Sigmoid colon (tissue), 7 donors: ENCODE results near the gene U2AF1. TPM values are rescaled to one million over a fixed set of nuclear protein-coding genes. Genes with fewer than 3 reads are reported as not detected.
"Not testable (repeated sequence)": the region's sequence is repeated elsewhere in the genome, so short reads cannot be mapped to it uniquely, and the experiment has no call there.

ENCODE experiments used
- DNase-seq: peaks from one replicate; pipeline ENCODE4 v3.0.0-alpha.2; 2019
- H3K27ac ChIP-seq, 4 donors: fragments of 200-600 bp; sonication (generic); one replicate each; pipeline ENCODE4 v1.5.1; 2016 to 2019; ENCODE audit warnings: mild to moderate bottlenecking in 1 of 4
- H3K27me3 ChIP-seq, 3 donors: fragments of 200-600 bp; sonication (generic); one replicate each; pipeline ENCODE4 v1.5.1; 2019; ENCODE audit warnings: mild to moderate bottlenecking in 1 of 3
- H3K36me3 ChIP-seq, 4 donors: fragments of 200-600 bp; sonication (generic); one replicate each; pipeline ENCODE4 v1.5.1; 2016 to 2019
- H3K4me1 ChIP-seq, 4 donors: fragments of 200-600 bp; sonication (generic); one replicate each; pipeline ENCODE4 v1.5.1; 2017 to 2019
- H3K4me3 ChIP-seq, 4 donors: fragments of 200-600 bp; sonication (generic); one replicate each; pipeline ENCODE4 v1.5.1; 2017 to 2019; ENCODE audit warnings: mild to moderate bottlenecking in 2 of 4, moderate library complexity in 1 of 4
- H3K9me3 ChIP-seq, 4 donors: fragments of 200-600 bp in 3 of 4; sonication (generic) in 3 of 4; one replicate each; pipeline versions ENCODE4 v1.5.1 to v1.6.1; 2013 to 2019
- WGBS, 2 donors: extraction: QIAGEN DNeasy Blood & Tissue Kit; methylation state at CpG; one replicate each; pipeline ENCODE4 v1.1.7; 2013; 5-methylcytosine and 5-hydroxymethylcytosine counted together
- intact Hi-C: fragments of 100-400 bp; cut with DNase I; formaldehyde crosslinking; loops from one replicate; pipeline ENCODE4 v1.15.1; 2023
- polyA plus RNA-seq, 3 donors: library from polyadenylated mRNA; stranded (reverse); fragments of 200-250 nt; gene quantifications; one replicate each; pipeline ENCODE4 v1.2.3, GENCODE V29; 2013
- total RNA-seq, 4 donors: library from RNA; depleted of rRNA; stranded (reverse); fragments of >200 nt; gene quantifications; one replicate each; pipeline ENCODE4 v1.1.0, GENCODE V29; 2016
- donor health status: healthy with polysubstance abuse.
- donor health status: Bipolar disorder and iron deficiency.
- donor health status: healthy.

U2AF1 gene
- total and polyA plus RNA-seq, 7 donors, result 37.2 to 104 (median 44.9) TPM

- H3K4me3 ChIP-seq, H3K36me3 ChIP-seq, DNase-seq, H3K9me3 ChIP-seq, H3K27me3 ChIP-seq, H3K4me1 ChIP-seq, H3K27ac ChIP-seq, intact Hi-C loops: not testable (repeated sequence)
- WGBS, 2 donors, result no CpG with 5 or more reads among the region's 17 CpGs
Observed at GRCh38 chr21:43107794-43108137, 396 bp upstream of the U2AF1 start.

GRCh38 chr21:43104642-43105041, 2.7 kb downstream of the U2AF1 start:
- H3K9me3 ChIP-seq, DNase-seq, intact Hi-C loops, H3K36me3 ChIP-seq, H3K4me1 ChIP-seq, H3K4me3 ChIP-seq, H3K27ac ChIP-seq, H3K27me3 ChIP-seq: not testable (repeated sequence)
- WGBS, 2 donors, result 63 to 80% methylated on average over 2 of the region's 5 CpGs

GRCh38 chr21:43102281-43102680, 5.1 kb downstream of the U2AF1 start:
- H3K4me1 ChIP-seq, intact Hi-C loops, H3K27ac ChIP-seq, H3K4me3 ChIP-seq, H3K36me3 ChIP-seq, H3K27me3 ChIP-seq, DNase-seq, H3K9me3 ChIP-seq: not testable (repeated sequence)
- WGBS, 2 donors, result no CpG with 5 or more reads among the region's 4 CpGs

DNA sequence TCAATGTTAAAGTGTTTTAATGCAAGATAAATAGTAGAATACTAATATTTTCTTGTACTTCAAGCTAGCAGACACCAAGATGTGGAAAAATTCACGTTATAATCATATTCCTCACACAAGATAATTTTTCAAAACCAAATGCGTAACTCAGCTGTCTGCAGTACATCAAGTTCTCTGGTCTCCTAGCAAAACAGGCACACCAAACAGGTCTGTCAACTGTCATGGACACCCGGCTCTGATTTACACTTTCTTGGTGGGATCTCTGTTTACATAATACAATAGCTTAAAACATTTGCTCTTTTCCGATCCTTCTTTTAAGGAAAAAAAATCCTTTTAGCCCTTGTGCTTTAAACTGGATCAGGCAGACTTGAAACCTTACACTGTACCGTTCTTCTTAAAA, 5.7 kb downstream of the U2AF1 start:
- no CpG with 5 or more reads among the region's 5 CpGs for WGBS, 2 donors
- H3K4me1 ChIP-seq, H3K4me3 ChIP-seq, H3K27me3 ChIP-seq, H3K36me3 ChIP-seq, DNase-seq, H3K9me3 ChIP-seq, intact Hi-C loops, H3K27ac ChIP-seq: not testable (repeated sequence)

GRCh38 chr21:43101000-43101399, 6.4 kb downstream of the U2AF1 start:
- H3K4me1 ChIP-seq, result not testable (repeated sequence)

DNA sequence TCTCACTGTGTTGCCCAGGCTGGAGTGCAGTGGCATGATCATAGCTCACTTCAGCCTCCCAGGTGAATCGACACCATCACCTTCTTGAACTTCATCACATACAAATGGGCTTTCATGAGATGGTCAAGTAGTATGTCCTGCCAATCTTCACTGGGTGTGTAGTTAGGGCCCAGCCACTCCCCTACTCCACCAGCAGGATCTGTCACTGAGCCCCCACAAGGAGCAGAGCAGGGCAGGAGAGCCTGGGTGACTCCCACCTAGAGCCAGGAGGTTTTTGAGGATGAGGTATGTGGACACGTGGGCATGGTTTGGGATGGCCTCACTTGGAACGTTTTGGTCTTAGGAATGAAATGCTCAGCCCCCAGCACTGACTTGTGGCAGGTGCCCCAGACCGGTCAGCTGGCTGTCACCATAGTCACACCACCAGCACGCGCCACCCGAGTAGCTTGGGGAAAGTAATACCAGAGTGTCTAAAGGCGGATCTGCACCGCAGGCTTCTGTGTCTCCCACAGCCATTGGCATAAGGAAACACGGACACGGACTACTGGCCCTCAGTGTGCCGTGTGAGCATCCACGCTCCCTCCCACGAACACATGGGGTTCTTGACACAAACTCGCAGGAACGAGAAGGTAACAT, 15.3 kb downstream of the U2AF1 start:
- H3K27me3 ChIP-seq, H3K27ac ChIP-seq, H3K4me1 ChIP-seq, H3K4me3 ChIP-seq, H3K9me3 ChIP-seq, H3K36me3 ChIP-seq, DNase-seq, intact Hi-C loops: not testable (repeated sequence)
- no CpG with 5 or more reads among the region's 16 CpGs for WGBS, 2 donors

More at GRCh38 chr21:43101000-43101399, 6.4 kb downstream of the U2AF1 start:
- H3K4me3 ChIP-seq, H3K36me3 ChIP-seq, intact Hi-C loops, H3K27me3 ChIP-seq, DNase-seq, H3K9me3 ChIP-seq, H3K27ac ChIP-seq: not testable (repeated sequence)
- WGBS, 2 donors, result no CpG with 5 or more reads among the region's 7 CpGs

- intact Hi-C loops, H3K27ac ChIP-seq, H3K4me1 ChIP-seq, H3K9me3 ChIP-seq, DNase-seq, H3K27me3 ChIP-seq, H3K36me3 ChIP-seq, H3K4me3 ChIP-seq: not testable (repeated sequence)
- WGBS, 2 donors, result 80% methylated on average over 1 of the region's 3 CpGs; no CpG with 5 or more reads in 1 of the 2 donors
Observed at GRCh38 chr21:43090947-43091346, 16.4 kb downstream of the U2AF1 start.

DNA sequence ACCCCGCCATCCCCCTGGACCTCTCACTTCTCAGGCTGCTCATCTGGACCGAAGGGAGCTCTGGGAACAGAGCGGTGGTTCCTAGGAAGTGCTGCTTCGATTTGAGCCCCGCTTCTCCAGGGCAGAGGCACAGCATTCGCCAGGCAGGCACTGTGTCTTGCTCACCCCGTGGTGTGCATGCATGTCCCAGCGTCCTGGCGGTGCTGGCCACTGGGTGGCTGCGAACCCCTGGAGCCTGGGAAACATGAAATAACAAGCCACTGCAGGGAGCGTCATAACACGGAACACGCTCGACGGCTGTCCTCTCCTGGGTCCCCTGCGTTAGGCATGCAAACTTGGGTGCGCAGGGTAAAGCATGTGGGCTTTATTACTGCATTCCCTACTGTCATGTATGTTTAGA, 17.9 kb downstream of the U2AF1 start:
- intact Hi-C loops, H3K4me3 ChIP-seq, H3K36me3 ChIP-seq, H3K27me3 ChIP-seq, H3K4me1 ChIP-seq, DNase-seq, H3K9me3 ChIP-seq, H3K27ac ChIP-seq: not testable (repeated sequence)
- WGBS, 2 donors, result no CpG with 5 or more reads among the region's 17 CpGs

DNA sequence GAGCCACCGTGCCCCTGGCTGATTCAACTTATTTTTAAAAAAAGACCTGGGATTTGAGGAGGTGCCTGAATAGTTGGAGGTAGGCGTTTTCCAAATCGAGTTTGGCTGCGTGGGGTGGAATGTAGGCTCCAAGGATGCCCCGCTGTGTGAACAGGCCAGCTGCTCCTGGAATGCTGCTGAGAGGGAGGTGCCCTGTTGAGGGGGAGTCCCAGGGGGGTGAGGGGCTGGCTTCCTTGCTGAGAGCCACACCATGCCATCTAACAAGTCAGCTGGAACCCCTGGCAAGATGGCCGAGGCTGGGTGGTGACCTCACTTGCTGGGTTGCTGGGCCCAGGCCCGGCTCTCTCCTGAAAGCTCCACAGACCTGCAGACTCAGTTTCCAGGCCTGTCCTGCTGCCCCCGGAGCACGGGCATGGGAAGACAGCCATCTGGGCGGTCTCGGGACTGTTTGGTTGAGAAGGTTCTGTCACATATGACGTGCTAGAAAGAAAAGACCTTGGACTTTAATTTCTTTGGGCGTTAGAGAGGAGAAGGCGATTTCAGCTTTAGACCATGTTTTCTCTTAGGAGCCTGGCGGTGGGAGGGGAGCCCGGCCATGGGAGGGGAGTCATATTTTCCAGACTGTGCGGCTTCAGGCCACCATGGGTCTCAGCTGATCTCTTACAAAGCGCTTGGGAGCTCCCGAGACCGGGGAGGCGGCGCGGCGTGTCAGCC, 24.6 kb downstream of the U2AF1 start:
- intact Hi-C loops, result not testable (repeated sequence)

GRCh38 chr21:43076643-43077042, 30.7 kb downstream of the U2AF1 start:
- H3K4me3 ChIP-seq, intact Hi-C loops, H3K4me1 ChIP-seq, H3K27me3 ChIP-seq, H3K9me3 ChIP-seq, H3K27ac ChIP-seq, DNase-seq, H3K36me3 ChIP-seq: not testable (repeated sequence)
- WGBS, 2 donors, result 12 to 14% methylated on average over 14 to 16 of the region's 28 CpGs

More for the DNA sequence above, 24.6 kb downstream of the U2AF1 start:
- H3K27me3 ChIP-seq, H3K36me3 ChIP-seq, H3K4me3 ChIP-seq, H3K9me3 ChIP-seq, DNase-seq, H3K27ac ChIP-seq, H3K4me1 ChIP-seq: not testable (repeated sequence)
- no CpG with 5 or more reads among the region's 24 CpGs for WGBS, 2 donors

GRCh38 chr21:43076023-43076637, 31.2 kb downstream of the U2AF1 start:
- H3K4me1 ChIP-seq, intact Hi-C loops, H3K27me3 ChIP-seq, H3K4me3 ChIP-seq, DNase-seq, H3K9me3 ChIP-seq, H3K27ac ChIP-seq, H3K36me3 ChIP-seq: not testable (repeated sequence)
- no CpG with 5 or more reads among the region's 77 CpGs for WGBS, 2 donors

- DNase-seq, H3K4me1 ChIP-seq, H3K36me3 ChIP-seq, H3K27me3 ChIP-seq, intact Hi-C loops, H3K4me3 ChIP-seq, H3K27ac ChIP-seq, H3K9me3 ChIP-seq: not testable (repeated sequence)
- WGBS, 2 donors, result no CpG with 5 or more reads among the region's 84 CpGs
Observed at GRCh38 chr21:43075170-43076022, 32.0 kb downstream of the U2AF1 start, which contains the start of gene CBS. Gene CBS, minus strand, starts transcription at chr21:43075835. Its CDS starts 3,642 bp downstream, at chr21:43072193.
